PC-3 (cell line): ENCODE data around the gene DCUN1D1. TPM values are rescaled to one million over a fixed set of nuclear protein-coding genes. Genes with fewer than 3 reads are reported as not detected.

ENCODE experiments used
- ATAC-seq: fragments of 200-7000 bp; cut with Tn5 transposase; 2 replicates; pipeline ENCODE4 v1.9.1; 2020; ENCODE audit warnings: mild to moderate bottlenecking, moderate library complexity
- BruUV-seq: library from RNA; stranded (reverse); fragments of 400-500 nt; replicated peaks from 2 replicates; lab custom pipeline; 2021; lab: Mats Ljungman, UMichigan
- CTCF ChIA-PET: fragments of 300-600 bp; sonication (Branson Sonifier 250); formaldehyde crosslinking; loops from one replicate; lab custom pipeline; 2022; ENCODE audit warnings: antibody characterized with exemption; lab: Charles Lee
- POLR2A ChIA-PET: fragments of 300-600 bp; sonication (Branson Sonifier 250); formaldehyde crosslinking; loops from one replicate; lab custom pipeline; 2022; ENCODE audit warnings: antibody characterized with exemption; ENCODE audit not compliant: unreplicated experiment; lab: Charles Lee
- DNase-seq: peaks from one replicate; pipeline ENCODE4 v3.0.0-alpha.2; 2015
- H2AFZ ChIP-seq: fragments of 300-600 bp; sonication (generic); 2 replicates; pipeline ENCODE4 v1.6.0; 2016; ENCODE audit warnings: antibody characterized with exemption, low read length
- H3F3A ChIP-seq: fragments of 300-600 bp; sonication (generic); one replicate; pipeline ENCODE4 v1.6.0; 2017; ENCODE audit warnings: antibody characterized with exemption, low read length, control low read depth, mild to moderate bottlenecking; ENCODE audit not compliant: unreplicated experiment
- H3K27ac ChIP-seq: fragments of 300-600 bp; sonication (generic); 2 replicates; pipeline ENCODE4 v1.5.1; 2016; ENCODE audit warnings: mild to moderate bottlenecking, low read length
- H3K27me3 ChIP-seq: fragments of 300-600 bp; sonication (generic); 2 replicates; pipeline ENCODE4 v1.6.1; 2016; ENCODE audit warnings: low read length, mixed read lengths
- H3K36me3 ChIP-seq: fragments of 300-600 bp; sonication (generic); 2 replicates; pipeline ENCODE4 v1.6.1; 2016; ENCODE audit warnings: low read depth, mixed run types, low read length, mixed read lengths
- H3K4me1 ChIP-seq: fragments of 300-600 bp; sonication (generic); 2 replicates; pipeline ENCODE4 v1.5.1; 2016; ENCODE audit warnings: low read length; ENCODE audit not compliant: insufficient read depth
- H3K4me2 ChIP-seq: fragments of 300-600 bp; sonication (generic); 2 replicates; pipeline ENCODE4 v1.6.0; 2016; ENCODE audit warnings: low read length
- H3K4me3 ChIP-seq: fragments of 300-600 bp; sonication (generic); 2 replicates; pipeline ENCODE4 v1.5.1; 2016; ENCODE audit warnings: mild to moderate bottlenecking, low read length, mixed read lengths
- H3K79me2 ChIP-seq: fragments of 300-600 bp; sonication (generic); 2 replicates; pipeline ENCODE4 v1.6.1; 2017; ENCODE audit warnings: low read length, mixed read lengths
- H3K9ac ChIP-seq: fragments of 300-600 bp; sonication (generic); 2 replicates; pipeline ENCODE4 v1.6.0; 2016; ENCODE audit warnings: mild to moderate bottlenecking, low read length
- H3K9me2 ChIP-seq: fragments of 300-600 bp; sonication (generic); replicated peaks from 2 replicates; pipeline ENCODE4 v1.6.1; 2016; ENCODE audit warnings: mixed run types, low read length, mixed read lengths
- H3K9me3 ChIP-seq: fragments of 300-600 bp; sonication (generic); 2 replicates; pipeline ENCODE4 v1.6.1; 2016; ENCODE audit warnings: low read length, mixed read lengths
- H4K20me1 ChIP-seq: fragments of 300-600 bp; sonication (generic); 2 replicates; pipeline ENCODE4 v1.6.1; 2016; ENCODE audit warnings: low read length, mixed read lengths
- CTCF ChIP-seq: fragments of 300-600 bp; sonication (generic); conservative IDR thresholded peaks from 2 replicates; pipeline ENCODE4 v1.5.1; 2017; ENCODE audit warnings: antibody characterized with exemption, low read depth, mild to moderate bottlenecking, low read length
- EZH2 ChIP-seq: fragments of 300-600 bp; sonication (generic); IDR thresholded peaks from one replicate; pipeline ENCODE4 v1.6.1; 2017; ENCODE audit warnings: antibody characterized with exemption, mild to moderate bottlenecking, low read length; ENCODE audit not compliant: unreplicated experiment
- EZH2phosphoT487 ChIP-seq: fragments of 300-600 bp; sonication (generic); IDR thresholded peaks from 2 replicates; pipeline ENCODE4 v1.6.1; 2018; ENCODE audit warnings: mild to moderate bottlenecking, antibody characterized with exemption, low read length, borderline replicate concordance
- intact Hi-C: fragments of 100-400 bp; cut with micrococcal nuclease; formaldehyde crosslinking; loops from 2 replicates; pipeline ENCODE4 v1.9.0; 2023
- total RNA-seq: library from RNA; depleted of rRNA; stranded (reverse); fragments of >200 nt; gene quantifications from 2 replicates; pipeline ENCODE4 v1.2.3, GENCODE V29; 2014

Gene DCUN1D1
- total RNA-seq, 1 experiment from 2014 or later, result 39.7 TPM

GRCh38 chr3:182964179-182964578 is 16.2 kb downstream of the DCUN1D1 start:
- TF ChIP-seq EZH2phosphoT487 (no peak), EZH2 (no peak), CTCF (no peak)
- Histone ChIP-seq H3K4me1 (peaks cover 17% of the 10 kb centered on the region), H2AFZ (no peak overlapping the region), H3K9me3 (no peaks in the 10 kb centered on the region), H3K27ac (no peak overlapping the region), H3K9me2 (no peaks in the 10 kb centered on the region), H3F3A (no peaks in the 10 kb centered on the region), H3K4me3 (no peak overlapping the region), H3K79me2 (peaks cover 50% of the 10 kb centered on the region), H3K4me2 (no peak overlapping the region), H3K9ac (no peak overlapping the region), H3K36me3 (peaks cover 19% of the 10 kb centered on the region; the same call in 1 of the 2 replicates), H4K20me1 (no peaks in the 10 kb centered on the region), H3K27me3 (no peaks in the 10 kb centered on the region)
- ChIA-PET CTCF (no interaction called here), POLR2A (no interaction called here)
- no TSS peak for BruUV-seq
- no peak for ATAC-seq
- DNase-seq, result no peak
- intact Hi-C loops, result no loop called here

- intact Hi-C loops, result no loop called here
- H3K4me2 ChIP-seq, result no peak overlapping the region
- H3K9me3 ChIP-seq, result no peaks in the 10 kb centered on the region
- DNase-seq (no peak), ATAC-seq (no peak)
- H3K9me2 ChIP-seq, result no peaks in the 10 kb centered on the region
- H3K36me3 ChIP-seq, result peaks cover 19% of the 10 kb centered on the region; the same call in 1 of the 2 replicates
- H3F3A ChIP-seq, result no peaks in the 10 kb centered on the region
- no peak overlapping the region for H3K27ac ChIP-seq
- H3K27me3 ChIP-seq, result no peaks in the 10 kb centered on the region
- ChIA-PET CTCF (no interaction called here), POLR2A (no interaction called here)
- H3K4me1 ChIP-seq, result peaks cover 1% of the 10 kb centered on the region; the same call in 1 of the 2 replicates
- H3K4me3 ChIP-seq, result no peak overlapping the region
- peaks cover 32% of the 10 kb centered on the region for H3K79me2 ChIP-seq
- no TSS peak for BruUV-seq
- no peak overlapping the region for H3K9ac ChIP-seq
- no peak for TF ChIP-seq CTCF
- TF ChIP-seq EZH2phosphoT487, result no peak
- no peak for TF ChIP-seq EZH2
- no peaks in the 10 kb centered on the region for H4K20me1 ChIP-seq
- no peak overlapping the region for H2AFZ ChIP-seq
Measured at GRCh38 chr3:182962166-182962565, 18.2 kb downstream of the DCUN1D1 start.

GRCh38 chr3:182959474-182960350 is 20.6 kb downstream of the DCUN1D1 start:
- ATAC-seq (no peak), DNase-seq (no peak)
- Histone ChIP-seq H3F3A (no peaks in the 10 kb centered on the region), H3K27me3 (no peaks in the 10 kb centered on the region), H3K9me2 (no peaks in the 10 kb centered on the region), H3K9ac (no peak overlapping the region), H3K4me3 (no peak overlapping the region), H2AFZ (no peak overlapping the region), H3K4me2 (no peak overlapping the region), H3K36me3 (peaks cover 19% of the 10 kb centered on the region; the same call in 1 of the 2 replicates), H3K9me3 (no peaks in the 10 kb centered on the region), H4K20me1 (no peaks in the 10 kb centered on the region), H3K79me2 (peaks cover 9% of the 10 kb centered on the region; the same call in 1 of the 2 replicates), H3K27ac (no peak overlapping the region), H3K4me1 (no peaks in the 10 kb centered on the region)
- TF ChIP-seq CTCF (no peak), EZH2 (no peak), EZH2phosphoT487 (no peak)
- BruUV-seq, result TSS peak; percentile 14
- intact Hi-C loops, result no loop called here
- CTCF ChIA-PET, result no interaction called here
- POLR2A ChIA-PET, result interaction anchor here (0.6 kb wide), 1 partner anchor 87 kb away, joined by 3 read pairs; no protein-coding TSS in a partner anchor
